Left cardiac atrium (tissue), 4 donors: ENCODE measurements around the gene NPBWR2. TPM values are rescaled to one million over a fixed set of nuclear protein-coding genes. Genes with fewer than 3 reads are reported as not detected.
A peak's percentile ranks its signal among the peaks of the same experiment; 100 is the strongest.
"Not testable (repeated sequence)": the region's sequence is repeated elsewhere in the genome, so short reads cannot be mapped to it uniquely, and the experiment has no call there.

Source experiments
- ATAC-seq, 2 donors: fragments of 200-7000 bp; cut with Tn5 transposase; one replicate each; pipeline ENCODE4 v1.9.1; 2020; ENCODE audit warnings: mild to moderate bottlenecking in 2 of 2, moderate library complexity in 2 of 2
- DNase-seq: peaks from one replicate; pipeline ENCODE4 v3.0.0-alpha.2; 2020
- intact Hi-C, 2 donors: fragments of 100-400 bp; cut with DNase I; formaldehyde crosslinking; loops; one replicate each; pipeline versions ENCODE4 v1.14.1 to v1.15.1; 2022 to 2023
- total RNA-seq, 2 donors: library from RNA; stranded (reverse); fragmentation: NEBNext Ultra II Directional; extraction: Animal tissue kit (Norgen Biotek cat#: 25700); gene quantifications; one replicate each; pipeline ENCODE4 v1.2.1, GENCODE V29; 2021
- donor health status: DM: no; HTN: yes; CAD: no.
- donor health status: DM: no; HTN: yes; CAD: no; lungs with severe emphysema.
- donor health status: DM: yes; HTN: yes; CAD: no.
- donor health status: Dilated cardiomyopathy.

NPBWR2 gene
- total RNA-seq, 2 donors from 2014 or later: not detected

DNA sequence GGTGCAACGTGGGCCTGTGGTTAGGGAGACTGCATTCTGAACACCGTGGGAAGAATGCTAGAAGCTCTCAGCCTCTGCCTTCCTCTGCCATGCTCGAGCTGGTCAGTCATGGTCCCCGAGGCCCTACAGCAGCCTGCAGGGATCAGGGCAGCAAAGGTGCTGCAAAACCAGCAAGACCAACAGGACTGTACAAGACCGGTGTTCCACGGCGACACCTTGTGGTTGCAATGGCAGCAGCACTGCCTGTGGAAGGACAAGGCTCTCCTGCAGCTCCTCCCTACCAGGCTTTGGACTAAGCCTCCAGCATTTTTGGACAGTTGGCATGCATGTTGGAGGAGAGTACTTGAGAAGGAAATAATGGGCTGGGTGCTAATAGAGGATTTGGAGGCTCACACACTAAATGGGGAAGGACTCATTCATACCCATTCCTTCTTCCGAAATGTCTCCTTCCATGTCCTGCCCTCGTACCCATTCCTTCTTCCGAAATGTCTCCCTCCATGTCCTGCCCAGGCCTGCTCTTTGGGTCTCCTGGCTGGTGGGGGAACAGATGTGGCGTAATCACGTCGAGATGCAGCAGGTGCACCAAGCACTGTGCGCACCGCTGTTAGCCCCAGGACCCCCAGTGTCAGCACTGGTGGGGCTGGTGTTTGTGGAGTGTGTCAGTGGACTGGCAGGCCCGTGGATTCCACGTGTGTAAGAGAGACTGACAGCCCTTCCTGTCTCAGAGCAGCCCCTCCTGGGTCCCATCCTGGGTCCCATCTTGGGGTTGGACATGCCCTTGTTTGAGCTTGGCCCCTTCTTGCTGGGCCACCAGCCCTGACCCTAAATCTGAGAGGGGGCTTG, 38.3 kb upstream of the NPBWR2 start:
- no peak for ATAC-seq
- no peak for DNase-seq
- intact Hi-C loops: no loop called here

DNA sequence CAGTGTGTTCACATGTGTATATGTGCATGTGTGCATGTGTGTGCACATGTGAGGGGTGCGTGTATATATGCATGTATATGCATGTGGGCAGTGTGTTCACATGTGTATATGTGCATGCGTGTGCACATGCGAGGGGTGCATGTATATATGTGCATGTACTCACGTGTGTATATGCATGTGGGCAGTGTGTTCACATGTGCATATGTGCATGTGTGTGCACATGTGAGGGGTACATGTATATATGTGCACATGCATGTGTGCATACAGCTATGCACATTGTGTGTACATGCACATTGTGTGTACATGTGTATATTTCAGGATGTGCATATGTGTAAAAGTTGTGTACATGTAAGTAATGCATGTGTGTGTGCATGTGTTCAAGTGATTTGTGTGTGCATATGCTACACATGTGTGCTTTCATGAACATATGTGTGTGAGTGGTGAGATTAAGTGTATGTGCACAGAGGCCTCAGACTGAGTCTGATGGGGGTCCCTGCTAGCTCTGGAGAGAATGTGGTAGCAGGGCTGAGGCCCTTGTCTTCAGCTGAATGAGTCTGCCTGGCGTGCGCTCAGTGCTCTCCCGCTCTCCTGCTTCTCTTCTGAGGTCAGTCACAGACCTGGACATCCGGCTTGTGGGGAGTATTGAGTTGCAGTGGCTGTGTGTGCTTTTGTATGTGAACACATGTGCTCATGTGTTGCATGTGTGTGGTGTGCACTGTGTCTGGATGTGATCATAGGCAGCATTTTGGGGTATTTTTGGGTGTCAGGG, 37.0 kb upstream of the NPBWR2 start:
- DNase-seq (no peak), ATAC-seq (no peak)
- intact Hi-C loops: no loop called here

DNA sequence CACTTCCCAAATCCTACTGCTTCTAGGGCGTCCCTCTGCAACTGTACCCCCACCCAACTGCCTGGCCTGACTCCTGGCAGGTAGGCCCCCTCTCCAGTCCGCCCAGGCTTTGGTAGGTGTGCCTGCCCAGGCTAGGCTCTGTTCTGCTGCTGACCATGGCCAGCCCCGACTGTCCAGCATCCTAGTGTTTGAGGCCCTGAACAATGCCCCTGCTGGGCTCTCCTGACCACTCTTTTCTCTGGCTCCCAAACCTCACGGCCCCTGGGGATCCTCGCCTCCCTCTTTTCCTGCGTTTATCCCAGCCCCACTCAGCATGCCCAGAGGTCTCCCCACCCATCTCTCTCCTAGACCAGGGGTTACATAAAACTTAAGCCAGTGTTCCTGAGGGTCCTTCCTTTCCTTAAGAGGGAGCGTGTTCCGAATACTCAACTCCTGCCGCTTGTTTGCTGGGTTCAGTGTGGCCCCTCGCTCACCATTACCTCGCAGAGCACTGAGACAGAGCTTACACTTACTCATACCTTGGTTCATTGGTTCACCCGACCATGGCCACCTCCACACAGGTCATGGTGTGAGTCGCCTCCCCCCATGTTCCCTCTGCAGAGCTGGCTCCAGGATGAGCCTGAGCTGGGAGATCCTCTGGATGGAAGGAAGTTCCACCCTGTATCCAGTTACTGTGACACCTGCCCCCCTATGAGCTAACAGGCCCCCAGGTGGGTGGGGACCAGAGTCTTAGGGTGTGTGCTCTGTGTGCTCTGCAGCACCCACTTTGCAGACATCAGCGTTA, 35.8 kb upstream of the NPBWR2 start:
- intact Hi-C loops: no loop called here
- ATAC-seq (no peak), DNase-seq (no peak)

DNA sequence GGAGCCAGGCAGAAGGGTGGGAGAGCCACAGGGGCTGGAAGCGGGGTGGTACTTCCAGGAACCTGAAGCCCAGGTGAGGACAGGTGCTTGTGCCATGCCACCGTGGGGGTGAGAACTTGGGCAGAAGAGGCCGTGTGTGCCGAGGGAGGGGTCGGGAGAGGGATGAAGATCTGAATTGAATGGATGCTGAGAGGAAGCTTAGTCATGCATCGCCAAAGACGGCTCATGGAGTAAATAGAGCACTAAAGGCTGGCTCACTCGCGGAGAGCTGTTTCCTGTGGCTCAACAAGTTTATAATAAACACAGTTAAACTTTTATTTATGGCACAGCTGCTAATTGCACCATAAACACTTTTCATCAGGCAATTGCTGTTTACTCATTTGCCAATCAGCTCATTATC, 35.2 kb upstream of the NPBWR2 start:
- DNase-seq (no peak), ATAC-seq (no peak)
- intact Hi-C loops: no loop called here

DNA sequence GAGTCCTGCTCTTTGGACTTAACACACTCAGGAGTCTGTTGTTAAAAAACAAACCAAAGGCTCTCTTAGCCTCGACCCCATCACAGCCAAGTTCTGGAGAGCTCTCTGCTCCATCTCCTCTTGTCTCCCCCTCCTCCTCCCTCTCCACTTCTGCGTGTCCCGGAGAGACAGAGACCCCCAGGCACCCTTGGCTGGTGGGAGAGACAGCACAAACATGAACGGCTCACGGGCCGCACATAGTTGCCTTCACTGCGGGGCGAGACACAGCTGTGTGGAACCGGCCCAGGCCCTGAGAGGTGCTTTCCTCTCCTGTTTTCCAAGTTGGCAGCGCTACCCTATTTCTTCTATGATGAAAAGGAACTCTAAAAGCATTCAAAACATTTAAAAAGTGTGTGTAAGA, 33.6 kb upstream of the NPBWR2 start:
- intact Hi-C loops: no loop called here
- no peak for ATAC-seq
- no peak for DNase-seq

DNA sequence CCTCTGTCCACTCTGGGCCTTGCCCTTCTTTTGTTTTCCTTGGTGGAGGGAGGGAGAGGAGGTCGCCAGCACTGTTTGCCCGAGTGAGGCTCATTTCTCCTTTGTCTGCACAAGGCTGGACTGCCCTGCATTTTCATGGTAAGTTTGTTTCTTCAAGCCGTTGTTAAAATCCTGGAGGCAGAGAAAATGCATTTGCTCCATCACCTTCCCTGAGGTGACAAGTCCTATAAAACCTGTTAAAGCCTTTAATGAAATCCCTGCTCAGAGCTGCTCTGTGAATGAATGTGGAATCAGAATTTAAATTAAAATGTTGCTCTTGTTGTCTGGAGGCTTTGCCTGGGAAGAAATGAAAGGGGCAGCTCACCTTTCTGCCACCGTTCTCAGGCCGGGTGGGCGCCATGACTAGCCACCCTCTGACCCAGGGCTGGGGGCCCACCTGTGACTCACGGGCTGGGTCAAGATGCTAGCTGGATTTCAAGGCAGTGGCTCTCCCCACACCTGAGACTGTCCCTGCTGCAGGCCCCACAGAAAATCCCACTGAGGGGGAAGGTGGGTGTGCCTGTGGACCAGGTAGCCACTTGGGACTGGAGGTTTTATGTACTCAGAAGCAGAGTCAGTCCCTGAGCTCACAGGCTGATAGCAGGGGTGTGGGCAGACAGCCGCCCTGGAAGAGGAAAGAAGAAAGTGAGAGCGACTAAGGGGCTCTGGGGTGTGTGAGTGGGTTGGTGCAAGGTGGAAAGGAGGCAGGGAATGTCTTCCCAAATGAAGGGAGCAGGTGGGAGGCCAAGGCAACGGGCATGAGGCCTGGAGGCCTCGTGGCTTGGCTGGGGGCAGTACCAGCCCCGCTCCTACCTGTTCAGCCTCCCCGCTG, 32.9 kb upstream of the NPBWR2 start:
- DNase-seq (no peak), ATAC-seq (no peak)
- intact Hi-C loops: no loop called here

DNA sequence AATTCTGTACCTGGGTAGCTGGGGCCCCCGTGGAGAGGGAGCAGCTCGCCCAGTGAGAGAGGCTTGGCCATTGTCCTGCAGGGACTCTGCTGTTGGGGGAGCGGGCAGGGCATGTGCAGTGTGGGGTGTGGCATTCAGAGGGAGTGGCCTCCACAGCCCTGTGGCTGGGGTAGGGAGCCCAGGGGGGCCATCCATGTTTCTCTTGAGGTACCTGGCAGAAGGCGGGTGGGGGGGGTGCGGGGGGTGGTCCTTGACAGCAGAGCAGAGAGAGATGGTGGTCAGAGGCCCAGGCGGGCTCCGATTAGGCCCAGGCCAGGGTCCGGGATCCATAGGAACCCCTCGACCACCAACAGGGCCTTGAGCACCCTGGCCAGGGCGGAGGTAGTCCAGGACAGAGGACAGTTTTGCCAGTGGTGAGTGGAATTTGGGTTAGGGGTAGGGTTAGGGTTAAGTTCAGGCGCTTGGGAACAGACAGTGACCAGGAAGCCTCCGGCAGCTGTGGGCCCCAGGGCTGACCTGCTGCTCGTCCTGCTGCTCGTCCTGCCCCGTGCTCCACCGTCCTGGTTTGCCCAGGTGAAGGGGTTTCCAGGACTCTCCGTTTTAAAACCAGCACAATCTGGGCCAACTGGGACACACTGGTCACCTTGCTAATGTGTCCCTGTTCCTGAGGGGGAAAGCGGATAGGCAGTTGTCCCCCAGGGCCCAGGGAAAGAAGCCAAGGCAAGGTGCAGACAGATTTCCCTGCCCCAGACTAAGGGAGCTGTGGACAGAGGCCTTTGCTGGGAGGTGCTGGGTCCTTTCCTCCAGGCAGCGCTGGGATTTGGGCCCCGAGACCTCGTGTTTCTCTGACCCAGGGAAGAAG, 32.1 kb upstream of the NPBWR2 start:
- intact Hi-C loops: no loop called here
- no peak for DNase-seq
- no peak for ATAC-seq

DNA sequence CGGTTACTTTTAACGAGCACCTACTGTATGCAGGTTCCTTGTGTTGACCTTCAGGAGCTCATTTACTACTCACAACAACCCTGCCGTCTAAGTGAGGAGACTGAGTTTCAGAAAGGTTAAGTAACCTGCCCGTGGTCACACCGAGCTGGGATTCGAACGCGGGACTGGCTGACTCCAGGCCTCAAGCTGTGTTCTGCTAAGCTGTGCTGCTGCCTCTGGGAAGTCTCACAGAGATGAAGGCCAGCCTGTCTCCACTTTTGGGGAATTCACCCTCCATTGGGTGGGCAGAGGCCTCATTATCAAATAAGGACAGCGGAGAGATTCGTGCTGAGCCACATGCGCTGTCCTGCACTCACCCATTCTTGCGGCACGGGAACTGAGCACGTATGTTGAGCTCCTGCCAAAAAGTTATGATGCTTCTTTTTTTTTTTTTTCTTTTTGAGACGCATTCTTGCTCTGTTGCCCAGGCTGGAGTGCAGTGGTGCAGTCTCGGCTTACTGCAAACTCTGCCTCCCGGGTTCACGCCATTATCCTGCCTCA, 31.0 kb upstream of the NPBWR2 start:
- no peak for ATAC-seq
- intact Hi-C loops: no loop called here
- DNase-seq: no peak

DNA sequence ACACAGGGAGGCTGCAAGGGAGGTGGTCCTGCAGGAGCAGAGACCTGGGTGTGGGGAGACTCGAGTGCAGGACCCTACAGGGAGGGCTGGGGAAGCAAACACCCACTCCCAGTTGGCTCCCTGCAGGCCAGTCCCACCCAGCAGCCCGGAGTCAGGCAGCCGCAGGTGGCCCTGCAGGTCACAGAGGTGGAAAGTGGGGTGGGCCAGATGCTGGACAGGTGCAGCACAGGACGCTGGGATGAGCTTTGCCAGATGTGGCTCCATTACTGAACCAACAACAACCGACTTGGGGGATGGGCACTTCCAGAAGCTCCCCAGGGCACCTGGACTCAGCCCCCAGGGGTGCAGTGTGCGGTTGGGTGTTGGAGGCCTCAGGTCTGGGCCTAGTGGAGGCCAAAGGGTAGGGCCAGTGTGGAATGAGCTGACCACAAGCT, 30.2 kb upstream of the NPBWR2 start:
- DNase-seq (no peak), ATAC-seq (no peak)
- intact Hi-C loops: no loop called here

DNA sequence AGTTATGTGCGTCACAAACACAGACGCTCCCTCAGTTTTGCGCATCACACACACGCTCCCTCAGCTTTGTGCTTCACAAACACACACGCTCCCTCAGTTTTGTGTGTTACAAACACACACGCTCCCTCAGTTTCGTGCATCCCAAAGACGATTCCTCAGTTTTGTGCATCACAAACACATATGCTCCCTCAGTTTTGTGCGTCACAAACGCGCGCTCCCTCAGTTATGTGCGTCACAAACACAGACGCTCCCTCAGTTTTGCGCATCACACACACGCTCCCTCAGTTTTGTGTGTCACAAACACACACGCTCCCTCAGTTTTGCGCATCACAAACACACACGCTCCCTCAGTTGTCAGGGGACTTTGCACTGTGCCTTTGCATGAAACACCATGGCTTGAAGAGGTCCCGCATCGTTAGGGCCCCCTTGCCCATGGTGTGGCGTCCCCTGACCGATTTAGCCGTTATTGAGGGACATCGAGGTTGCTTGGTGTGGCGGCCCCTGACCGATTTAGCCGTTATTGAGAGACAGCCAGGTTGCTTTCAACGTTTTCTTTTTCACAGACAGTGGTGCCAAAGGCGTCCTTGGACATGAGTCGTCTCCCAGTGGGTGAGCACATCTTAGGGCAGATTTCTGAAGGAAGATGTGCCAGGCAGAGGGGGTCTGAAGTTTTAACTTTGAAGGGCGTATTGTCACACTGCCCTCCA, 28.8 kb upstream of the NPBWR2 start:
- ATAC-seq: no peak
- intact Hi-C loops: no loop called here
- DNase-seq: no peak

DNA sequence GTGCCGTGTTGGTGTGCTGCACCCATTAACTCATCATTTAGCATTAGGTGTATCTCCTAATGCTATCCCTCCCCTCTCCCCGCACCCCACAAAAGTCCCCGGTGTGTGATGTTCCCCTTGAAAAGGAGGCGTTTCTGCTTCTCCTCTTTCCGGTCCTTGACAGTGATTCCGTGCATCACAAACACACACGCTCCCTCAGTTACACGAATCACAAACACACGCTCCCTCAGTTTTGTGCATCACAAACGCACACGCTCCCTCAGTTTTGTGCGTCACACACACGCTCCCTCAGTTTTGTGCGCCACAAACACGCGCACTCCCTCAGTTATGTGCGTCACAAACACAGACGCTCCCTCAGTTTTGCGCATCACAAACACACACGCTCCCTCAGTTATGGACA, 27.4 kb upstream of the NPBWR2 start:
- ATAC-seq, DNase-seq, intact Hi-C loops: not testable (repeated sequence)

DNA sequence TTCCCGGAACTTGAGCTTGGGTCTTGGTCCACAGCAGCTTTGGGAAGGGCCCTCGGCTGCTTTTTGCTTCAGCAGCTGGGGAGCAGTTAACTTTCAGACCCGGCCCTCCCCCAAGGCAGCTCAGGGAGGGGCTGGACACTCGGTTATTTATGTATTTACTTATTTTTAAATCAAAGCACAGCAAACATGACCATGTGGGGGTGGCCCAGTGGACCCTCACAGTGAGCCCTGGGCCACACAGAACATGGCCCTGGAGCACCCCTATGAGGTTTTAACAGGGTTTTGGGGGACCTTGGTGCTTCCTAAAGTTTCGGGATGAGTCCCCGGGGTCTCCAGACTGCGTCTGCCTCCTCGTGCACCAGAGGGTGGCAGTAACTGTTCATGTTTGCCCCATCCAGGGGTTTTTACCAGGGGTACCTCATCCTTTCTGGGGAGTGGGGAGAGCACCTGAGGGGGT, 26.6 kb upstream of the NPBWR2 start:
- DNase-seq: no peak

DNA sequence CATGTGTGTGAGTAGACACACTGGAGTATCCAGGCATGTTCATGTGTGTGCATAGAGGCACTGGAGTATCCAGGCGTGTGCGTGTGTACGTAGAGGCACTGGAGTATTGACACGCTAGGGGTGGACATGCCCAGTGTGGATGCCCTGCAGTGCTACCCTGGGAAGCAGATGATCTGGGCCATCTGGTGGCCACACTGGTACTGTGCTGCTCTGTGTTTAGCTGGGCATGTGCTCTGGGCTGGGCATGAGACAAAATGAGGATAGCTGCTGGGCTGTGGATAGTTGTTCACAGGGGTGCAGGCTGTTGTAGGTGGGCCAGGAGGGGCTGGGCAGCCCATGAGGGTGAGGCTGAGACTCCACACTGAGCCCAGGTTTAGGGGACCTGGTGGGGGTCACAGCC, 24.0 kb upstream of the NPBWR2 start:
- intact Hi-C loops: no loop called here
- DNase-seq: peak; percentile 6
- ATAC-seq: no peak

More for the DNA sequence above, 26.6 kb upstream of the NPBWR2 start:
- no peak for ATAC-seq
- intact Hi-C loops: no loop called here

DNA sequence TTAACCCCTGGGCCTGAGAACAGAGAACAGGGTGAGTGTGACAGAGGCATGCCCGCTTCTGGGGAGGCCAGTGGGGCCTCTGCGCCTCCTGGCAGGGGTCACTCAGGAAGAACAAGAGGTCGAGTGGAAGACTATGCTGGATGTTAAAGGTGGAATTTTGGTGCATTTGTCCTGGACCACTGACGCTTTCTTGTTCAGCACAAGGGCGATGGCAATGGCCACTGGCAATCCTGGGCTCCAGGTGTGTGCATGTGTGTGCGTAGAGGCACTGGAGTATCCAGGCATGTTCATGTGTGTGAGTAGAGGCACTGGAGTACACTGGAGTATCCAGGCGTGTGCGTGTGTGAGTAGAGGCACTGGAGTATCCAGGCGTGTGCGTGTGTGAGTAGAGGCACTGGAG, 23.5 kb upstream of the NPBWR2 start:
- no peak for DNase-seq
- intact Hi-C loops: no loop called here
- no peak for ATAC-seq

DNA sequence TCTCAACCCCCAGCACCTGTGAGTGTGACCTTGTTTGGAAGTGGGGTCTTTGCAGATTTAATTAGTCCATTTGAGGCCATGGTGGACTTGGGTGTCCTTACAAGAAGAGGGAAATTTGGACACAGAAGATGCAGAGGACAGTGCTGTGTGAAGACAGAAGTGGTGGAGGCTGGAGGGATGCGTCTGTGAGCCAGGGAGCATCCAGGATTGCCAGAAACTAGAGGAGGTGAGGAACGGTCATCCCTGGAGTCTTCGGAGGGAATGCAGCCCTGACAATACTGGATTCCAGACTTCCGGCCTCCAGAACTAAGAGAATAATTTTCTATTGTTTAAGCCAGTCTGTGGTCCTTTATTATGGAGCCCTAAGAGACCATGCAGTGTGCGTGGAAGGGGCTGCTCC, 22.9 kb upstream of the NPBWR2 start:
- no peak for DNase-seq

DNA sequence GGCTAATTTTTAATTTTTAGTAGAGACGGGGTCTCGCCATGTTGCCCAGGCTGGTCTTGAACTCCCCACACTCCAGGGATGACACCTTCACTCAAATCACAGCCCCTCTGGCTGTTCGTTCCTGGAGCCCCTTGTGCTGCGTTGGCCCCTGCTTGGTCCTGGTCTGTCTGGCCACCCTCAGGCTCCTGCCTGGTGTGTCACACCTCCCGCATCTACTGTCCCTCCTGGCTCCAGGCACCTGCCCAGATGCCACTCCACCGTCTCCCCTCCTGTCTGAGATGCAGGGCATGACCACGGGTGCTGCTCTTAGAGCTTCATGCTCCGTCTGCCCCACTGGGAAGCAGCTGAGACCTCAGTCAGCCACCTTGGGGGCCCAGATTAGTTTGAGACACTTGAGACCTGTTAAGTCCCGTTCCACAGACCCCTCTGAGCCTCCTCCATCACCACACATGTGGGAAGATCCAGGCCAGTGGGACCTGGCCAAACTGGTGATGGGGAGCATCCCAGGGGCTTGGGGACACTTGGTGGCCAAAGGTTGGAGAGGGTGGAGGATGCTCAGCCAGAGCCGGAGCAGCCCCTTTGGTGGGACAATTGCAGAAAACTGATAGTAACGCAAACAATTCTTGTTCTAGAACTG, 21.9 kb upstream of the NPBWR2 start:
- no peak for ATAC-seq

More for the DNA sequence above, 22.9 kb upstream of the NPBWR2 start:
- ATAC-seq: no peak
- intact Hi-C loops: no loop called here

More for the DNA sequence above, 21.9 kb upstream of the NPBWR2 start:
- intact Hi-C loops: no loop called here
- DNase-seq: no peak
